Measurements from ENCODE around the gene EMC6. TPM values are rescaled to one million over a fixed set of nuclear protein-coding genes. Genes with fewer than 3 reads are reported as not detected.

Gene EMC6
- total and polyA plus RNA-seq, 2 of the 4 experiments (the other 2 are of a cell fraction) = 10.9 to 80.5 TPM

- Histone ChIP-seq H4K5ac (ENCODE audit: low read depth, low read length) (no peak overlapping the region), H4K91ac (ENCODE audit: insufficient read depth, low read depth, low read length) (no peak overlapping the region), H3K9me3 (ENCODE audit: control insufficient read depth, insufficient read depth, low read length) (no peaks in the 10 kb centered on the region), H3K27ac (ENCODE audit: insufficient read depth, low read length) (no peak overlapping the region), H3K4me3 (ENCODE audit: insufficient read depth, low read depth, low read length) (no peak overlapping the region), H3K18ac (ENCODE audit: low read depth, low read length) (no peak overlapping the region), H3K9me1 (ENCODE audit: insufficient read depth, low read length) (peaks cover 21% of the 10 kb centered on the region), H2AK9ac (replicated peaks; ENCODE audit: low read depth, low read length, poor library complexity) (no peak overlapping the region), H3K14ac (replicated peaks; ENCODE audit: low read depth, low read length) (no peak overlapping the region), H2BK5ac (ENCODE audit: low read depth, low read length, poor library complexity, severe bottlenecking) (no peak overlapping the region), H3K4ac (ENCODE audit: low read depth, low read length) (no peak overlapping the region), H3K79me1 (ENCODE audit: low read depth in 1 of 2, low read length in 2 of 2) (peaks cover 0 to 7% of the 10 kb centered on the region in 2 experiments; a peak in 2 of 4 replicates), H3K56ac (ENCODE audit: extremely low read depth, insufficient read depth, low read length) (no peak overlapping the region), H3K23ac (ENCODE audit: low read depth, low read length) (no peak overlapping the region), H4K20me1 (ENCODE audit: insufficient read depth, low read length) (peaks cover 15% of the 10 kb centered on the region), H4K8ac (ENCODE audit: low read depth in 2 of 2, low read length in 2 of 2) (no peak overlapping the region), H3K4me2 (ENCODE audit: low read depth, low read length) (no peak overlapping the region), H3K4me1 (ENCODE audit: control insufficient read depth, insufficient read depth, low read length) (peaks cover 8% of the 10 kb centered on the region), H3K36me3 (ENCODE audit: control insufficient read depth, insufficient read depth, low read length) (peaks cover 6% of the 10 kb centered on the region; the same call in 1 of the 2 replicates), H2AFZ (replicated peaks; ENCODE audit: low read length, poor library complexity) (no peak overlapping the region), H2BK120ac (ENCODE audit: low read depth, low read length) (no peak overlapping the region), H3K27me3 (ENCODE audit: control insufficient read depth, insufficient read depth, low read length) (no peaks in the 10 kb centered on the region), H2AK5ac (ENCODE audit: low read depth, low read length) (0 out of 2 replicates have a peak overlapping the region, but pooled peaks have one; percentile 14), H3K9ac (ENCODE audit: low read depth, low read length) (no peak overlapping the region), H2BK15ac (ENCODE audit: low read depth, low read length) (no peak overlapping the region), H2BK20ac (ENCODE audit: low read depth, low read length) (no peak overlapping the region)
- no CpG with 5 or more reads among the region's 11 CpGs for WGBS, 2 experiments (ENCODE audit: extremely low coverage in 2 of 2, insufficient read length in 1 of 2)
- in situ Hi-C loops (cut with MboI; ENCODE audit: low sequenced_read_pairs) (no loop called here), intact Hi-C loops (cut with micrococcal nuclease) (no loop called here), dilution Hi-C loops (cut with HindIII; ENCODE audit: low sequenced_read_pairs, unreplicated experiment) (no loop called here)
- TF ChIP-seq NFE2L2 (IDR thresholded peaks at IDR 0.05; ENCODE audit: low read depth, low read length) (no peak), RCOR1 (IDR thresholded peaks at IDR 0.05; ENCODE audit: insufficient replicate concordance, low read length) (no peak), MXI1 (IDR thresholded peaks at IDR 0.05; ENCODE audit: borderline replicate concordance, low read depth, low read length) (no peak), RAD21 (IDR thresholded peaks at IDR 0.05; ENCODE audit: low read length) (no peak)
- no peak for ATAC-seq (ENCODE audit: low read depth)
- ChIA-PET CTCF (no interaction called here), POLR2A (ENCODE audit: unreplicated experiment) (no interaction called here)
- DNase-seq = no peak
- no TSS peak for BruUV-seq (replicated peaks)
These were observed 12.8 kb upstream of the EMC6 start for GRCh38 chr17:3655766-3656165.
